CD4-positive, alpha-beta T cell treated with Interleukin-2 at 100 ng/mL for 4 hours (primary cell): ENCODE results near the gene NR4A1.
"Not testable (repeated sequence)": the region's sequence is repeated elsewhere in the genome, so short reads cannot be mapped to it uniquely, and the experiment has no call there.

Source experiments
- DNase-seq: peaks from one replicate; pipeline ENCODE4 v3.0.0-alpha.2; 2020; ENCODE audit warnings: low spot score

Gene NR4A1

DNA sequence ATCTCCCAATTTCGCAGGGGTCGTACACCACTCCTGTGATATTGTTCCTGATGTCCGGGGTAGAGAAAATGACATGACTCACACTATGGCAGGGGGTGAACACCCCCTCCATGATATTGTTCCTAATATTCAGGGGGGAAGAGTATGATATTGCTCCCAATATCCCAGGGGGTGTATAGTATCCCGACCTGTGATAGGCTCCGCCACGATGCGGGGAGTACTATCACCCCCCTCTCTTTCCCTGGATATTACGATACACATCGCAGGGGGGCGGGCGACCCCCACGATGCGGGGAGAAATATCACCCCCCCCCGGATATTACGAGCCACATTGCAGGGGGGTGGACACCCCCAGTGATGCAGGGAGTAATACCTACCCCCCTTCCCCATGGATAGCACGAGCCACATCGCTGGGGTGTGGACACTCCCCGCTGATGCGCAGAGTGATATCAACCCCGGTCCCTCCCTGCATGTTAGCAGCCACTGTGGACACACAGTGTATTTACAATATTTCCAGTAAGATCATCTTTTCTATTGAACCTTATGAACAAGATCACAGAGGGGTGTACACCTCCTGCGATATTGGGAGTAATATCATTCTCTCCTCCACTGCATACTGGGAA is 45.9 kb downstream of the NR4A1 start:
- DNase-seq: no peak

DNA sequence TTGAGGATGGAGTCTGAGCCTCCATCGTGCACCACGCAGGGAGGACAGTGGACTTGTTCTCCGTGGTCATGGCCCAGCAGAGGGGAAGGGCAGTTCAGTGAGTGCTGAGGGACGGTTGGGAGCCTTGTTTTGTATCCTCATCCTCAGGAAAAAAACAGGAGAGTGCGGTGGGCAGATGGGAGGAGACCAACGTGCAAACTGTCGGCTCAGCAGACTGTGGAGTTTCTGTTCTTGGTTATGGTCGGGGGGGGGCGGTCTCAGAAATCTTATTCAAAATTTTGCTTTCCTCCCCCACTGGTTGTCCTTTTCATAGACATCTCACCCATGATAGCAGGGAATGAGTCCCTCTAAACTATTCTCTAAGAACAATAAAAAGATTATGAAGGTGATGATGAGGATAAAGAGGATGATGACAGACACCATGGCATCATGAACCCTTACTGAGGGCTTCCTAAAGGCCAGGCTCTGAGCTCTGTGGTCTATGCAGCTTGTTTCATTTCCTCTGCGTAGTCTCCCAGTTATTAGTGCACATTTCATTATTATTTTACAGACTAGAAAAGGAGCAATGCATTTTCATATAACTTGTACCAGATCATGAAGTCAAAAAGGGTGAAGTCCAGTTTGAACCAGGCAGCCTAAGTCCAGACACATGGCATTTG is 53.3 kb downstream of the NR4A1 start:
- not testable (repeated sequence) for DNase-seq
